Measurements from ENCODE around the gene PRRT4. TPM values are rescaled to one million over a fixed set of nuclear protein-coding genes. Genes with fewer than 3 reads are reported as not detected.

Gene PRRT4
- total and polyA plus RNA-seq, 2 experiments from 2014 or later: 0.55 to 0.56 TPM

DNA sequence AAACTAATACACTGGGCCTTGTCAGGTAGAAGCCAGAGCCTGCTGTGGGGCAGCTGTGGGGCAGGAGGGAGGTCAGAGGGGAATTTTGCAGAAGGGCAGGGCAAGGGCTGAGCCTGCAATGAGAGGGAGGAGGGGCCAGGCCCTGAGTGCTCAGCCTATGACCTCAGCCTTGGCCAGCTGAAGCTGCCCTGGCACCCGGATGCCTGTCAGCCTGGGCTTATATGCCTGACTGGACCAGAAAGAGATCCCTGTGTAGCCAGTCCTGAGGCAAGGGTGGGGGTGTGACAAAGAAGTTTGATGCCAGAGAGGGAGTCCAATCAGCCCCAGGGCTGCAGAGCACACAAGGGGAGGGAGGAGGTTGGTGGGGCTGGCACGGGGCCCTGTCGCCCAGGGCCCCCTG lies 22.3 kb upstream of the PRRT4 start:
- Mint-ChIP-seq H3K27ac (no peak overlapping the region), H3K36me3 (ENCODE audit: low read depth) (no peaks in the 10 kb centered on the region; the same call in 2 of the 3 replicates), H3K4me1 (peaks cover 30% of the 10 kb centered on the region), H3K9me3 (no peaks in the 10 kb centered on the region; the same call in 2 of the 3 replicates), H3K4me3 (no peak overlapping the region), H3K27me3 (ENCODE audit: insufficient read depth, low read depth, poor library complexity) (peaks cover 24% of the 10 kb centered on the region)
- DNase-seq (ENCODE audit: low spot score) (no peak), ATAC-seq (no peak; the same call in 2 of the 3 replicates)
- Histone ChIP-seq H3K27me3 (ENCODE audit: insufficient read depth) (peaks cover 16% of the 10 kb centered on the region; the same call in 1 of the 2 replicates), H3K9me2 (ENCODE audit: insufficient read depth) (no peaks in the 10 kb centered on the region), H3F3A (replicated peaks; ENCODE audit: low read depth) (no peaks in the 10 kb centered on the region), H3K4me2 (no peak overlapping the region), H3K36me3 (ENCODE audit: insufficient read depth) (no peaks in the 10 kb centered on the region), H3K27ac (ENCODE audit: low read depth) (no peak overlapping the region), H3K4me1 (ENCODE audit: insufficient read depth) (peaks cover 26% of the 10 kb centered on the region), H4K20me1 (replicated peaks; ENCODE audit: insufficient read depth) (no peaks in the 10 kb centered on the region; the same call in 1 of the 2 replicates), H3K4me3 (no peak overlapping the region), H2AFZ (no peak overlapping the region), H3K79me2 (replicated peaks; ENCODE audit: insufficient read depth) (no peaks in the 10 kb centered on the region)
- TF ChIP-seq CTCF (conservative IDR thresholded peaks at IDR 0.05; ENCODE audit: low read depth in 2 of 2) (no peak), ZNF114 (CRISPR knock-in tag; IDR thresholded peaks at IDR 0.05) (no peak), REST (IDR thresholded peaks at IDR 0.05; ENCODE audit: unreplicated experiment) (no peak), ZNF331 (CRISPR knock-in tag; IDR thresholded peaks at IDR 0.05; ENCODE audit: low read depth) (no peak), EZH2phosphoT487 (IDR thresholded peaks at IDR 0.05; ENCODE audit: unreplicated experiment) (no peak), POLR2AphosphoS5 (IDR thresholded peaks at IDR 0.05; ENCODE audit: low read depth) (no peak), CREB1 (CRISPR knock-in tag; IDR thresholded peaks at IDR 0.05; ENCODE audit: low read depth) (no peak), JUNB (IDR thresholded peaks at IDR 0.05; ENCODE audit: unreplicated experiment) (no peak)
- TF ChIP-seq, protein P1, sequence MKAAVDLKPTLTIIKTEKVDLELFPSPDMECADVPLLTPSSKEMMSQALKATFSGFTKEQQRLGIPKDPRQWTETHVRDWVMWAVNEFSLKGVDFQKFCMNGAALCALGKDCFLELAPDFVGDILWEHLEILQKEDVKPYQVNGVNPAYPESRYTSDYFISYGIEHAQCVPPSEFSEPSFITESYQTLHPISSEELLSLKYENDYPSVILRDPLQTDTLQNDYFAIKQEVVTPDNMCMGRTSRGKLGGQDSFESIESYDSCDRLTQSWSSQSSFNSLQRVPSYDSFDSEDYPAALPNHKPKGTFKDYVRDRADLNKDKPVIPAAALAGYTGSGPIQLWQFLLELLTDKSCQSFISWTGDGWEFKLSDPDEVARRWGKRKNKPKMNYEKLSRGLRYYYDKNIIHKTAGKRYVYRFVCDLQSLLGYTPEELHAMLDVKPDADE (IDR thresholded peaks at IDR 0.05): no peak
- TF ChIP-seq, protein P2, sequence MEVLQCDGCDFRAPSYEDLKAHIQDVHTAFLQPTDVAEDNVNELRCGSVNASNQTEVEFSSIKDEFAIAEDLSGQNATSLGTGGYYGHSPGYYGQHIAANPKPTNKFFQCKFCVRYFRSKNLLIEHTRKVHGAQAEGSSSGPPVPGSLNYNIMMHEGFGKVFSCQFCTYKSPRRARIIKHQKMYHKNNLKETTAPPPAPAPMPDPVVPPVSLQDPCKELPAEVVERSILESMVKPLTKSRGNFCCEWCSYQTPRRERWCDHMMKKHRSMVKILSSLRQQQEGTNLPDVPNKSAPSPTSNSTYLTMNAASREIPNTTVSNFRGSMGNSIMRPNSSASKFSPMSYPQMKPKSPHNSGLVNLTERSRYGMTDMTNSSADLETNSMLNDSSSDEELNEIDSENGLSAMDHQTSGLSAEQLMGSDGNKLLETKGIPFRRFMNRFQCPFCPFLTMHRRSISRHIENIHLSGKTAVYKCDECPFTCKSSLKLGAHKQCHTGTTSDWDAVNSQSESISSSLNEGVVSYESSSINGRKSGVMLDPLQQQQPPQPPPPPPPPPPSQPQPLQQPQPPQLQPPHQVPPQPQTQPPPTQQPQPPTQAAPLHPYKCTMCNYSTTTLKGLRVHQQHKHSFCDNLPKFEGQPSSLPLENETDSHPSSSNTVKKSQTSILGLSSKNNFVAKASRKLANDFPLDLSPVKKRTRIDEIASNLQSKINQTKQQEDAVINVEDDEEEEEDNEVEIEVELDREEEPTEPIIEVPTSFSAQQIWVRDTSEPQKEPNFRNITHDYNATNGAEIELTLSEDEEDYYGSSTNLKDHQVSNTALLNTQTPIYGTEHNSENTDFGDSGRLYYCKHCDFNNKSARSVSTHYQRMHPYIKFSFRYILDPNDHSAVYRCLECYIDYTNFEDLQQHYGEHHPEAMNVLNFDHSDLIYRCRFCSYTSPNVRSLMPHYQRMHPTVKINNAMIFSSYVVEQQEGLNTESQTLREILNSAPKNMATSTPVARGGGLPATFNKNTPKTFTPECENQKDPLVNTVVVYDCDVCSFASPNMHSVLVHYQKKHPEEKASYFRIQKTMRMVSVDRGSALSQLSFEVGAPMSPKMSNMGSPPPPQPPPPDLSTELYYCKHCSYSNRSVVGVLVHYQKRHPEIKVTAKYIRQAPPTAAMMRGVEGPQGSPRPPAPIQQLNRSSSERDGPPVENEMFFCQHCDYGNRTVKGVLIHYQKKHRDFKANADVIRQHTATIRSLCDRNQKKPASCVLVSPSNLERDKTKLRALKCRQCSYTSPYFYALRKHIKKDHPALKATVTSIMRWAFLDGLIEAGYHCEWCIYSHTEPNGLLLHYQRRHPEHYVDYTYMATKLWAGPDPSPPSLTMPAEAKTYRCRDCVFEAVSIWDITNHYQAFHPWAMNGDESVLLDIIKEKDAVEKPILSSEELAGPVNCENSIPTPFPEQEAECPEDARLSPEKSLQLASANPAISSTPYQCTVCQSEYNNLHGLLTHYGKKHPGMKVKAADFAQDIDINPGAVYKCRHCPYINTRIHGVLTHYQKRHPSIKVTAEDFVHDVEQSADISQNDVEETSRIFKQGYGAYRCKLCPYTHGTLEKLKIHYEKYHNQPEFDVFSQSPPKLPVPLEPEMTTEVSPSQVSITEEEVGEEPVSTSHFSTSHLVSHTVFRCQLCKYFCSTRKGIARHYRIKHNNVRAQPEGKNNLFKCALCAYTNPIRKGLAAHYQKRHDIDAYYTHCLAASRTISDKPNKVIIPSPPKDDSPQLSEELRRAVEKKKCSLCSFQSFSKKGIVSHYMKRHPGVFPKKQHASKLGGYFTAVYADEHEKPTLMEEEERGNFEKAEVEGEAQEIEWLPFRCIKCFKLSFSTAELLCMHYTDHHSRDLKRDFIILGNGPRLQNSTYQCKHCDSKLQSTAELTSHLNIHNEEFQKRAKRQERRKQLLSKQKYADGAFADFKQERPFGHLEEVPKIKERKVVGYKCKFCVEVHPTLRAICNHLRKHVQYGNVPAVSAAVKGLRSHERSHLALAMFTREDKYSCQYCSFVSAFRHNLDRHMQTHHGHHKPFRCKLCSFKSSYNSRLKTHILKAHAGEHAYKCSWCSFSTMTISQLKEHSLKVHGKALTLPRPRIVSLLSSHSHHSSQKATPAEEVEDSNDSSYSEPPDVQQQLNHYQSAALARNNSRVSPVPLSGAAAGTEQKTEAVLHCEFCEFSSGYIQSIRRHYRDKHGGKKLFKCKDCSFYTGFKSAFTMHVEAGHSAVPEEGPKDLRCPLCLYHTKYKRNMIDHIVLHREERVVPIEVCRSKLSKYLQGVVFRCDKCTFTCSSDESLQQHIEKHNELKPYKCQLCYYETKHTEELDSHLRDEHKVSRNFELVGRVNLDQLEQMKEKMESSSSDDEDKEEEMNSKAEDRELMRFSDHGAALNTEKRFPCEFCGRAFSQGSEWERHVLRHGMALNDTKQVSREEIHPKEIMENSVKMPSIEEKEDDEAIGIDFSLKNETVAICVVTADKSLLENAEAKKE (CRISPR knock-in tag; IDR thresholded peaks at IDR 0.05): no peak
